GM10266 (cell line): ENCODE results near the gene GINS2.

Experiments
- DNase-seq: peaks from one replicate; pipeline ENCODE4 v3.0.0; 2012; ENCODE audit errors: extremely low spot score
- CTCF ChIP-seq: IDR thresholded peaks from 2 replicates; pipeline ENCODE4 v1.5.1; 2012; ENCODE audit warnings: mild to moderate bottlenecking, low read depth; ENCODE audit not compliant: control insufficient read depth, insufficient read depth; ENCODE audit errors: missing control alignments

The GINS2 gene

GRCh38 chr16:85648805-85649204, 39.9 kb downstream of the GINS2 start:
- no peak for DNase-seq
- no peak for TF ChIP-seq CTCF

GRCh38 chr16:85648070-85648714, 40.6 kb downstream of the GINS2 start:
- no peak for DNase-seq
- TF ChIP-seq CTCF, result no peak

GRCh38 chr16:85646976-85647375, 41.8 kb downstream of the GINS2 start:
- DNase-seq, result no peak
- no peak for TF ChIP-seq CTCF

- TF ChIP-seq CTCF, result no peak
- DNase-seq, result no peak
These were observed 42.3 kb downstream of the GINS2 start for GRCh38 chr16:85646358-85646907.

GRCh38 chr16:85645021-85645589, 43.6 kb downstream of the GINS2 start:
- TF ChIP-seq CTCF, result no peak
- no peak for DNase-seq

GRCh38 chr16:85644093-85644712, 44.6 kb downstream of the GINS2 start:
- DNase-seq, result no peak
- TF ChIP-seq CTCF, result no peak

- DNase-seq, result no peak
- TF ChIP-seq CTCF, result no peak
These were observed 45.1 kb downstream of the GINS2 start for GRCh38 chr16:85643631-85644030.
